Osteocyte (in vitro differentiated cells): ENCODE data around the gene VWA3B. TPM values are rescaled to one million over a fixed set of nuclear protein-coding genes. Genes with fewer than 3 reads are reported as not detected.

ENCODE experiments used
- DNase-seq: peaks from one replicate; pipeline ENCODE4 v3.0.0; 2021; ENCODE audit warnings: mixed read lengths; ENCODE audit not compliant: unreplicated experiment; ENCODE audit errors: extremely low spot score
- H3K27ac Mint-ChIP-seq: one replicate; pipeline ENCODE4 v1.8.0; 2021; ENCODE audit warnings: mild to moderate bottlenecking, mixed read lengths; ENCODE audit not compliant: unreplicated experiment
- H3K27me3 Mint-ChIP-seq: one replicate; pipeline ENCODE4 v1.8.0; 2021; ENCODE audit warnings: mixed read lengths; ENCODE audit not compliant: unreplicated experiment
- H3K36me3 Mint-ChIP-seq: one replicate; pipeline ENCODE4 v1.8.0; 2021; ENCODE audit warnings: mixed read lengths; ENCODE audit not compliant: unreplicated experiment
- H3K4me1 Mint-ChIP-seq: one replicate; pipeline ENCODE4 v1.8.0; 2021; ENCODE audit warnings: mixed read lengths; ENCODE audit not compliant: unreplicated experiment
- H3K4me3 Mint-ChIP-seq: one replicate; pipeline ENCODE4 v1.8.0; 2021; ENCODE audit warnings: mild to moderate bottlenecking, moderate library complexity, mixed read lengths; ENCODE audit not compliant: unreplicated experiment
- H3K9me3 Mint-ChIP-seq: one replicate; pipeline ENCODE4 v1.8.0; 2021; ENCODE audit warnings: mixed read lengths; ENCODE audit not compliant: unreplicated experiment
- CTCF ChIP-seq: fragments of 200-600 bp; sonication (generic); IDR thresholded peaks from 2 replicates; pipeline ENCODE4 v1.5.0; 2021; ENCODE audit warnings: antibody characterized with exemption, mild to moderate bottlenecking, moderate library complexity
- total RNA-seq: library from RNA; stranded (reverse); gene quantifications from 2 replicates; pipeline ENCODE4 v1.2.1, GENCODE V29; 2021

The VWA3B gene
- total RNA-seq, 1 donor from 2014 or later: not detected

DNA sequence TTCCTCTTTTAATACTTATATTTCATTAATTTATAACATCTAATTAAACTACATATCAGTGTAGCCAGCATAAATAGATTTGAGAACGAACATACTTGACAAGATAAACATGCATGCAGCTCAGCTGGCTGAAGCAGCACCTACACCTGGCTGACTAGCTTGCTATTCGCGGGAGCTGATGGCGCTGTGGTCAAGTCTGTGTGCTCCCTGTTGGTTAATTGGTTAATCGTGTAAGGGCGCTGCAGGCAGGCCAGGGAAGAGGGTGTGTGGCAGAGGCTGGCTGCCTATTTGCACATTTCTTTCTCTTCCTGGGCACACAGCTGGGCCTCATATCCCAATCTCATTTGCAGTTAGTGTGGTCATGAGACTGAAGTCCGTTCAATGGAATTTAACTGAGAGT, 14.5 kb upstream of the VWA3B start:
- Mint-ChIP-seq H3K36me3 (no peaks in the 10 kb centered on the region), H3K9me3 (peaks cover 13% of the 10 kb centered on the region), H3K4me3 (no peak overlapping the region), H3K4me1 (no peaks in the 10 kb centered on the region), H3K27me3 (peaks cover 12% of the 10 kb centered on the region), H3K27ac (no peak overlapping the region)
- DNase-seq: no peak
- TF ChIP-seq CTCF: no peak

GRCh38 chr2:98078701-98079100, 8.3 kb upstream of the VWA3B start:
- TF ChIP-seq CTCF: no peak
- Mint-ChIP-seq H3K4me1 (no peaks in the 10 kb centered on the region), H3K4me3 (no peak overlapping the region), H3K36me3 (no peaks in the 10 kb centered on the region), H3K27me3 (peaks cover 19% of the 10 kb centered on the region), H3K9me3 (peaks cover 19% of the 10 kb centered on the region), H3K27ac (no peak overlapping the region)
- no peak for DNase-seq

DNA sequence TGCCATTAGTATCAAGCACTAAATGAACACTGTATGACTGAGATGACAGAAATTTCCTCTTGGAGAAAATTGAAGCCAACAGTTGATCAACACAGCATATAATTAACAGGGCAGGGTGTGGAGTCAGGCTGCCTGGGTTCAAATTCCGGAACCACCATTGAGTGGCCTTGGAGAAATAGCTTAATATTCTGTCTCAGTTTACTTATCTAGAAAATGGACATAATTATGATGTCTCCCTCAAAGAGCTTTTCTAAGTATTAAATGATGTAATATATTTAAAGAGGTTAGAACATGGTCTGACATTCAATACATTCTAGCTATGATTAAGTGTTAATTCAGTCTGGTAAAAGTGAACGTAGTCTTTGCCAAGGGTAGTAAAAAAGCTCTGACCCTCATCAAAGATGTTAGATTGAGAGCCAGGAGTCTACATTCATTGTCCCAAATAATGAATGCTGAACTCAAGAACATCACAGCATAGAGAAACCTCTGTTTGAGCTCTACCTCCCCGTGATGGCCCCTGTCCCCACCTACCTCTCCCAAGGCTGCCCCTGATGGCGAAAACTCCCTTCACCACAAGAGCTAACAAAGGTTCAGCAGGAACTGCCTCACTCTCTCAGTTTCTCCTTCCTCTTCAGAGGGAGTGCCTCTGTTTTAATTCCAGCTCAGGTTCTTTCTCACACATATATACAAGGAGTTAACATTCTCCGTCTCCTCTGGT, 2.7 kb upstream of the VWA3B start:
- peaks cover 57% of the 10 kb centered on the region for H3K27me3 Mint-ChIP-seq
- H3K4me3 Mint-ChIP-seq: no peak overlapping the region
- no peak for TF ChIP-seq CTCF
- H3K4me1 Mint-ChIP-seq: peaks cover 8% of the 10 kb centered on the region
- H3K27ac Mint-ChIP-seq: no peak overlapping the region
- no peaks in the 10 kb centered on the region for H3K36me3 Mint-ChIP-seq
- H3K9me3 Mint-ChIP-seq: no peaks in the 10 kb centered on the region
- DNase-seq: no peak

DNA sequence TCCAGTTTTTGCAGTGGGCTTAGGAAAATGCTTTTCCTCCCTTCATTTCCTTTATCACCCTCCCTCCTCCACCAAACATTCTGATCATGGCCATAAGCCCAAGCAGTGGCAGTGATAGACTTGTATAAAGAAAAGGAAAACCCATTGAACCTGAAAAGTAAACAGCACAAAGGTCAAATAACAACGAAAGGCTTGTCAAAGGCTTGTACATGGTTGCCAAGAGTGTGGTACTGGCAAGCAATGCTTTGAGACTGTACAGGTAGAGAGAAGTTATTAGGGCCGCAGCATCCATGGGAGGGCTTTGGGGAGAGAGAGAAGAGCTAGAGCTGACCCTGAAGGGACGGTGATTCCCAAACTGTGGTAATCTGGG, 2.1 kb upstream of the VWA3B start:
- DNase-seq: no peak
- Mint-ChIP-seq H3K36me3 (no peaks in the 10 kb centered on the region), H3K27ac (no peak overlapping the region), H3K4me3 (no peak overlapping the region), H3K9me3 (no peaks in the 10 kb centered on the region), H3K27me3 (peaks cover 59% of the 10 kb centered on the region), H3K4me1 (peaks cover 8% of the 10 kb centered on the region)
- TF ChIP-seq CTCF: no peak

DNA sequence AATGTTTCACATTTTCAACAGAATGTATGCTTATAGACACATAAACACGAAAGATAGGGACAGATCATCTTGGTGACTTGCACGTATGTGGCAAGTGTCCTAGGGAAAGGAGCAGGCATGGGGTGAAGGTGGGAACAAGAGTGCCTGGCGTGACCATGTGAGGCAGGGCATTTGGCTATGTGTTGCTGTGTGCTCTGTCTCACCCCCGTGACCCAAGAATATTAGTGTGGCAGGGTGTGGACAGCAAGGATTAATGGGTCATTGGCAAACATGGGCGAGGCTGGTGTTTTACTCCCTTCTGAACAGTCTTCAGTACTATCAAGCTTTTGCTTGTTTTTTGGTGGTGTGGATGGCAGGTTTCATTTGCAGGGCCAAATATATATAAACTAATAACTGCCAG, 1.3 kb upstream of the VWA3B start:
- Mint-ChIP-seq H3K4me1 (peaks cover 8% of the 10 kb centered on the region), H3K27me3 (peaks cover 61% of the 10 kb centered on the region), H3K9me3 (no peaks in the 10 kb centered on the region), H3K27ac (no peak overlapping the region), H3K4me3 (no peak overlapping the region), H3K36me3 (no peaks in the 10 kb centered on the region)
- TF ChIP-seq CTCF: no peak
- DNase-seq: no peak
